Activated gamma-delta T cell treated with Interleukin-2 at 50 U/mL for 16 hours (primary cell): ENCODE measurements around the gene RAB37.

ENCODE experiments used
- DNase-seq: peaks from one replicate; pipeline ENCODE4 v3.0.0-alpha.2; 2020

The RAB37 gene

DNA sequence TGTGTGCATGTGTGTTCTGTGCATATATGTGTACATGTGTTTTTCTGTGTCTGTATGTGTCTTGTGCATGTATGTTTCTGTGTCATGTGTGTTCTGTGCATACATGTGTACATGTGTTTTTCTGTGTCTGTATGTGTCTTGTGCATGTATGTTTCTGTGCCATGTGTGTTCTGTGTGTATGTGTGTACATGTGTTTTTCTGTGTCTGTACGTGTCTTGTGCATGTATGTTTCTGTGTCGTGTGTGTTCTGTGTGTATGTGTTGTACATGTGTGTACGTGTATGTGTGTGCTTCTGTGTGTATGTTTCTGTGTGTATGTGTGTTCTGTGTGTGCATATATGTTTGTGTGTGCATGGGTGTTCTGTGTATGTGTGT is 8.4 kb upstream of the RAB37 start:
- DNase-seq: no peak

DNA sequence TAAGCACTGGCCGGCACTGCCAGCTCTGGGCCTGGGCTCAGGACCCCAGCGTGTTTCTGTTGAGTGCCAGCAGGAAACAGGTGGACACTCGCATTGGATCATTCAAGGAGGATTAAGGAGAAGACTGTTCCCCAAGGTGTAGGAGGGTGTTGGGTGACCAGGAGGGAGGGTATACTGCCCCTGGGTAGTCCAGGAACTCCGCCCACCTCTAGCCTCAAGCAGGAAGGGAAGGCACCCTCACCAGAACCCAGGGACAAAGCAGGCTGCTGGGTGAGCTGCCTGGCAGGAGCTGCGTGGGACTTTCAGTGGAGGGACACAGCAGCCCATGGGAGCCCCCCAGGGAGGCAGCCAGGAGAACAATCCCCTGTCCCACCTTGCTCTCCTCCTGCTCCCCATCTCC is 7.7 kb upstream of the RAB37 start:
- no peak for DNase-seq

DNA sequence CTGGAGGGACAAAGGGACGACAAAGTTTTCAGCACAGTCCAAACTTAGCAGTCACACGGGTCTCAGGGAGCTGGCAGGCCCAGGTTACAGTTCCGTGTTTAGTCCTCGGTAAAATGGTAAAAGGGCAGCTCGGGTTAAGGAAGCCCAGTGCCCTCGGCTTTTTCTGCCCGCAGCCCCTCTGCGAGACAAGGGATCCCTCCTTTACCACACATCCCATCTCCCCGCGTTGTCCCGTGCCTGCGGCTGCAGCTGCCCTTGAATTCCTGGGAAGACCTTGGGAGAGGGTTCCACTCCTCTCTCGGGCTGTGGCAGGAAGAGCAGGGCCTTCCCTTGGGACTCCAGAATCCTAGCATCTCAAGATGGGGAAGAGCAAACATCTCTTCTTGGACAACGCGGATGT is 7.2 kb upstream of the RAB37 start:
- no peak for DNase-seq

DNA sequence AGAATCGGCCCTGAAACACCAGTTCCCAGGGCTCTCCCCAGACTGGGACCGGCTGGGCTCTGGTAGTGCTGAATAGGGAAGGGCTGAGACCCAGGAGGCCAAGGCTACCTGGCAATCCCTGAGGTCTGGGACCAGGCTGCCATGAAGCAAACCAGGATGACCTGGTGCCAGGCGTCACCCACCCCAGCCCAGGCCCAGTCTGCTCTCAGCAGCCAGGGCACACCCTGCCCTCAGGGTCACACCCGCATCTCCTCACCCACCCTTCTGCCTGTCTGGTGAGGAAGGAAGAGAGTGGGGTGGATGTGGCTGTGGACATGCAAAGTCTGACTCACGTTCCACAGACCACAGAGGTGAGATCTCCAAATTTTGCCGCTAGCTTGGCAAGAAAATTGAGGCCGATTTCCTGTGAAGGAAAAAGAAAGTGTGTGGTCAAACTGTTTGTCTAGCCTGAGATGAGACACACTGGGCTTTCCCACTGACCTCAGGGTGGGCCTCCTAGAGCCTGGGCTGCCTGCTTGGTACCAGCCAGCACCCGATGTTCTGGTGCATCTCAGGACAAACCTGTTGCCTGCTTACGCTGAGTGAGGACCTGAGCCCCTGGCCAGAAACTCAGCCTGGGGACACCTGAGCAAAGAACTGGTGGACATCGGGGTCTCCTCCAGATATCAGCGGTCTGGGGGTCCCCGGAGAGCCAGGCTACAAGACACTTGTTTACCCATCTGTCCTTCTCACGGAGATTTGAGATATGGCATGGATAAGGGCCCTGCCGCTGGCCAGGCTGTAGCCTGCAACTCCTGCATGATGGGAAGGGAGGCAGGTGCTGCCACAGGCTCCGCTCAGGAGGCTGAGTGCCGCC is 6.3 kb upstream of the RAB37 start:
- DNase-seq: peak; percentile 79

DNA sequence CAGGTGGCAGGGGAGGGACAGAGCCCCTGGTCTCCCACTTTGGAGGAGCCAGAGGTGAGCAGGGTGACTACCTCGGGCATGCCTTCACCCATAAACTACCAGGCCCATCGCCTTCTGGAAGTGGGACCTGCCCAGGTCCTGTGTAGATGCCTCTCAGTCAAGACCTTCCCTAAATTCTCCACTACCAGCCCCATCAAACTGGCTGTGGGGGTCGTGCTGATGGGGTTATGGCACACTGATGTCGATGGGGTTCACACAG is 5.8 kb upstream of the RAB37 start:
- no peak for DNase-seq

DNA sequence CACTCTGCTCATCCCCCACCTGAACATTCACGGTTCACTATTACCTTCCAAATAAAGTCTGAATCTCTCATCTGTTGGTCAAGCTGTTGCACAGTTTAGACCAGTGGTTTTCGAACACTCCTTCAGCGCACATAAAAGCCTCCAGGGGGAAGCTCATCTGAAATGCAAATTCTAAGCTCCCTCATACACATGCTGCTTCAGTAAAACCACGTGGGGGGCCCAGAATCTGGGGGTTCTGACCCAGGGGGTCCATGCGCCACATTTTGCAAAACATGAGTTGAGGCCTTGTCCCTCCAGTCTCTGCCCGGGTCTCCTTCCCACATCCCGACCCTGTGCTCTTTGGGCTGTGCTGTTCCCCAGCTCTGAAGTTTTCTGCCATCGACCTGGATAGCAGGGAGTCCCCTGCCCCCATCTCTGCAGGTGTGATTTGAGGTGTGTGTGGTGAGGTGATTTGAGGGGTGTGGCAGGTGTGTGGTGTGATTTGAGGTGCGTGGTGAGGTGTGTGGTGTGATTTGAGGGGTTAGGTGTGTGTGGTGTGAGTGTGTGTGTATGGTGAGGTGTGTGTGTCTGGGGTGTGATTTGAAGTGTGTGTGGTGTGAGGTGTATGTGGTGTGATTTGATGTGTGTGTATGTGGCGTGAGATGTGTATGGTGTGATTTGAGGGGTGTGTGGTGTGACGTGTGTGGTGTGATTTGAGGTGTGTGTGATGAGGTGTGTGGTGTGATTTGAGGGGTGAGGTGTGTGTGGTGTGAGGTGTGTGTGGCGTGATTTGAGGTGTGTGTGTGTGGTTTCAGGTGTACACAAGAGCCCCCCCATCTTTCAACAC is 4.8 kb upstream of the RAB37 start:
- no peak for DNase-seq

DNA sequence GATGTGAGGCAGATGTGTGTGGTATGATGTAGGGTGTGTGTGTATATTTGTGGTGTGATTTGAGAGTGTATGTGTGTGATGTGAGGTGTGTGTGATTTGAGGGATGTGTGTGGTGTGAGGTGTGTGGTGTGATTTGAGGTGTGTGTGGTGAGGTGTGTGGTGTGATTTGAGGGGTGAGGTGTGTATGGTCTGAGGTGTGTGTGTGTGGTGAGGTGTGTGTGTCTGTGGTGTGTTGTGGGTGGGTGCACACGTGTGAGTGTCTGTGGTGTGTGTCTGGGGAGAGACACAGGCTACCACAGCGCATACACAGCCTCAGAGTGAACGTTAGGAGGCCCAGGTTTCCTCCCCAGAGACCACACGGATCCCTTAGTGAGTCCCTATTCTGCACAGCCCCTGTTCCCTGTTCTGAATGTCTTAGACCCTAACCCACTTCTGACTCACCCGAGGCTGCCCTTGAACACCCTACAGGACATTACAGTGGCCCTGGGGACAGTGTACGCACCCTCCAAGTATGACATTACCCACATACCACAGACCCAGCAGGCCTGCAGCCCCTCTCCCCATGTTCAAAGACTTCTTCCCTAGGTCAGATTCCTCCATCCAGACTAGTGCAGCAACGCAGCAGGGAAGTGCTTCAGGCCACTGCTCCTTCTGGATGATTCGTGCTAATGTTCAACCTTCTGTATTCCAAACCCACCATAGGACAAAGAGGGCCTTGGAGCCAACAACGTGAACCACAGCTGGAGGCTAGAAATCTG is 3.5 kb upstream of the RAB37 start:
- DNase-seq: no peak

DNA sequence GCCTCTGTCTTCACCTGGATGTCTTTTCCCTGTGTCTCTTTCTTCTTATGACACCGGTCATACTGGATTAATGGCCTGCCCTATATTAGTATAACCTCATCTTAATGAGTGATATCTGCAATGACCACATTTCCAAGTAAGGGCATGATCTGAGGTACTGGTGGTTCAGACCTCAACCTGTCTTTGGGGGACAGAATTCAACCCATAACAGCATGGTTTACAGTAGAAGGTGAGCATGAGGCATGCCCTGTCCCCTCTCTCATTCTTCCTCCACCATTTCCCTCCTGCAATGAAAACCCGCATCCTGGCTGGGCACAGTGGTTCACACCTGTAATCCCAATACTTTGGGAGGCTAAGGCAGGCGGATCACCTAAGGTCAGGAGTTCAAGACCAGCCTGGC is 2.8 kb upstream of the RAB37 start:
- DNase-seq: no peak

DNA sequence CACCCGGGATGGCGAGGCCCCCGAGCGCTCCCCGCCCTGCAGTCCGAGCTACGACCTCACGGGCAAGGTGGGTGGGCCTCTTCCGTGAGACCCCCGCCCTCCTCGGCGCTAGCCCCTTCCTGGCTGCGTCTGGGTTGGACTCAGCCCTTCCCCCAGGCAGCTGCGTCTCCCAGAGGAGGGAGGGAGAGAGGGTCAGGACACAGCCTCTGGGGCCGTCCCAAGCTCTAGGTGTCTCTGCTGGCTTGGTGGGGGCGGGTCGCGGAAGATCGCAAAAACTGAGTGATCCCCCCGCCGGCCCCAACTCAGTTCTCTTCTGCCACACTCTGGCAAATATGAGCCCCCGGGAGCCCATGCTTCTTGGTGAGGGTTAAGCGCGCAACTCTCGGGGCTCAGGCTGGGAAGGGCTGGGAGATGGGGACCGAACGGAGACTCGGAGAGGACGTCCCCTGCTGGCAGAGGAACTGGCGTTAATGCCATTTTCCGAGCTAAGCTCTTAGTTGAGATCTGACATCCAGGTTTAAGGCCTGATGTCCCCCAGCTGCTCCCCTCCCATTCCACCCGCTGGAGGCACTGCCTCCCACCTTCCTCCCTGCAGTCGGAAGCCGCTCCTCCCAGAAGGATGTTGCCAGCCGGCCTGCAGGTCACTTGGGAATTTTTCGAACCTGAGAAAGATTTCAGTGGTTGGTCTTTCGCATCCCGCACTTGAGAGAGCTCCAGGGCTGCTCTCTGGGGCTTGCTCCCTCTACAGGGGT is 419 bp downstream of the RAB37 start:
- peak; percentile 53 for DNase-seq

DNA sequence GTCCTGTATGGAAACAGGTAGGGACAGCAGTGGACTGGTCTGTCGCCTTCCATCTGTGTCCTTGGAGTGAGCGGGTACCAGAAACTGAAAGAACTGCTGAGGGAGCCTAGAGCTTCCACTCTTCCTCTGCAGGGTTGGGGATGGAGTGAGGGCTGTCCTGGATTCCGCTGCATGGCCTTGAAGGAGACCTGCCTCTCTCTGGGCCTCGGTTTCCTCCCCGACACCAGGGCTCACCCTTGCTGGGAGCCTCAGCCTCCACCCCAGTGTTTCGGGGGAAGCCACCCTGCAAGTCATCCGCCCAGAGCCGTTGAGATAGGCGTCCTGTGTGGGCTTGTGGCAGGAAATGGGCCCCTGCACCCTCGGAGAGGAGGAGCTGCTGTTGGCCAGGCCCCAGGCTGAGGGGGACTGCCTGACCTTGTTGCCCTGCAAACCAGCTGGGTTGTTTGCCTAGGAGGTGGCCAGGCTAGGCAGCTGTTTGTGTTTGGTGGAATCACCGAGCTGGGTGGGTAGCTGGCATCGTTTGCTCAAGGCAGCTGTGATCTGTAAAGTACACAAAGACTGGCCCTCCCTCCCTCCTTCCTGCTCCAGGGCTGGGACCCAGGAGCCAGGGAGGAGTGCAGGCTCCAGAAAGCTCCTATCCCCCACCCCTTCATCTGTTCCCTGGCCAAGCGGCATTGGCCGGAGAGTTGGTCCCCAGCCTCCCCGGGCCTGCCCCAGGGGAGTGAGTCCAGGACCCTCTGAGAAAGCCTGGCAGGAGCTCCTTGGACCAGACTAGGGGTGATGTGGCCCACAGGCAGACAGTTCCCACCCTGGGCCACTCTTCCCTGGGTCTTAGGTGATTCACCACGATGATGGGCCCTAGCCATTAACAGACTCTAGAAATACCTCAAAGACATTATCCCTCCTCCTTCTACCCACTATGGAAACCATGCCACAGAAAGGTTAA is 1.3 kb downstream of the RAB37 start:
- DNase-seq: peak; percentile 92

DNA sequence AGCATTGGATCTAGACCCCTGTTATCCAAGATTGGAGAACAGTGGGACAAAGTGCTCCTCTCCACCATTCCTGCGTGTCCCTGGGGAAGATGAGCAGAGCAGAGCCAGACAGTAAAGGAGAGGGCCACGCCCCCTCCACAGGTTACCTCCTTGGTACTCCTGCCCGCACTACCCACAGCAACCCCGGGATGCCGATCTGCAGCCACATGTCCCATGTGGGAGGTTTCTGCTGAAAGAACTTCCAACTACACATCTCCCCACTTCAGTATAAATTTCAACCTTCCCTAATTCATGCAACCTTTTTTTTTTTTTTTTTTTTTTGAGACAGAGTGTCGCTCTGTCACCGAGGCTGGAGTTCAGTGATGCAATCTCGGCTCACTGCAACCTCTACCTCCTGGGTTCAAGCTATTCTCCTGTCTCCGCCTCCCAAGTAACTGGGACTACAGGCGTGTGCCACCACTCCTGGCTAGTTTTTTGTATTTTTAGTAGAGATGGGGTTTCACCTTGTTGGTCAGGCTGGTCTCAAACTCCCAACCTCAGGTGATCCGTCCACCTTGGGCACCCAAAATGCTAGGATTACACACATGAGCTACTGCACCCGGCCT is 2.3 kb downstream of the RAB37 start:
- no peak for DNase-seq

DNA sequence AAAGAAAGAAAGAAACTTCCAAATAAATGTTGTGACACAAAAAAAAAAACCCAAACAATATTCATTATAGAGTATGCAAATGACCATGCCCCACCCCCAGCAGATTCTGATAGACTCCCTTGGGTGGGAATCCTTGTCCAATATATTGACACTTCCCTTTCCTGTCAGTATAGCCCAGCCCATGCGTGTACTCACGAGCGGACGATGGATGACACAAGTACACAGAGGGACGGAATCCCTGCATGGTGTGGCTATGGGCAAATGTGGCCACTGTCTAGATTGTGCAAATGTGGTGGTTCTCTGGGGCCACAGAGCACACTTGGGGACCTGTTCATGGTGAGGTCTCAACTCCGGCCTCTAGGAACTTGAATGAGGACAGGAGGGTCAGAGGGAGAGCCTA is 3.1 kb downstream of the RAB37 start:
- DNase-seq: no peak

DNA sequence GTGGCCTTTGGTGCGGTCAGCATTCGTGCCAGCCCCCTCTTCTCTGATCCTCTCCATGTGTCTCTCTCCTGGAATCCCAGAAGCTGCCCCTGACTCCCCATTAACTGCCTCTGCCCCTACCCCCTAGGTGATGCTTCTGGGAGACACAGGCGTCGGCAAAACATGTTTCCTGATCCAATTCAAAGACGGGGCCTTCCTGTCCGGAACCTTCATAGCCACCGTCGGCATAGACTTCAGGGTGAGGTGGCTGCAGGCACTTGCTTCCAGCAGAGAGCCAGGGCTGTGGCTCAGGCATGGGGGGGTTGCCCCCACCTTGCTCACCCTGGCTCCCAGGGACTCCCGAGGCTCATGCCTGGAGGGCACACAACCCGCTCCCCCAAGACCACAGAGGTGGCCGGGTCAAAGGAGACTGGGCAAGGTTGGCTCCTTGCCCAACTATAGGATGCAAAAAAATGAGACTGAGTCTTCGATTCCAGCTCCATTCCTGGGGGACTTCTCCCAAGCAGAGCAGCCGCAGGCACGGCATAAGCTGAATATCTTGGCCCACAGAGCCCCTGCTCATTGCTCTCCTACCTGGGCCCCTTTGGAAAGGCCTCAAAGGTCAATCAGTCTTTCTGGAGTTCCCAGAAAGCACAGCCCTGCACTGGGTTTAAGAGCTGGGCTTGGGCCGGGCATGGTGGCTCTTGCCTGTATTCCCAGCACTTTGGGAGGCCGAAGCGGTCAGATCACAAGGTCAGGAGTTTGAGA is 3.8 kb downstream of the RAB37 start:
- no peak for DNase-seq

DNA sequence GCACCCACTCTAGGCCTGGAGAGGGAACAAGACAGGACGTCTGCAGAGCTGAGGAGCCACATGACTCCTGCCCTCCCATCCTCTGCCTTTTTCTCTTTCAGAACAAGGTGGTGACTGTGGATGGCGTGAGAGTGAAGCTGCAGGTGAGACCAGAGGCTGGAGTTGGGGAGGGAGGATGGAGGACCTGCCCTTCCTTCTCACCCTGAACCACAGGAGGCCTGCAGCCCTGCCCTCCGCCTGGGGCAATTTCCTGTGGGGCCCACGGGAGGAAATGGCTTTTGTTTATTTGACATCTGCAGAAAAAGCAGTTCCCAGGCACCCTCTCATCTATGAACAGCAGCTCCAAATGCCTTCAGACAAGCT is 5.1 kb downstream of the RAB37 start:
- peak; percentile 79 for DNase-seq

DNA sequence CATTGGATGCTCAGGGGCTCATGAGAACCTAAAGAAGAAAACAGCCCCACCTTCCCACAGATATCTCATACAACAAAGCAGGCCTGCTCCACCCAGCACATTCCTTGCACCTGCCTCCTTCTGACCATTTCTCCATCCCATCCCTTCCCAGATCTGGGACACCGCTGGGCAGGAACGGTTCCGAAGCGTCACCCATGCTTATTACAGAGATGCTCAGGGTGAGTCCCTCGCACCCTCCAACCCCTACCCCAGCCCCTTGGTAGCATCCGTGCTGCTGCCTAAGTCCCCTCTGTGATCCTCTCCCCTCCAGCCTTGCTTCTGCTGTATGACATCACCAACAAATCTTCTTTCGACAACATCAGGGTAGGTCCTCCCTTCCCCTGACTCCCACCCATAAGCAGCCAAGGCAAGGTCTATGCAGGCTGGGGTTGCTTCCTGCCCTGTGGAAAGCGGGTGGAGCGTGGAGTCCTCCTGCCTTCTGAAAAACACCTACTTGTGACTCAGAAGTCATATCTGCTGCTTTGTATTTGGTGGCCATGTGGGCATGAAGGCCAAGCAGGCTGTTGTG is 6.0 kb downstream of the RAB37 start:
- DNase-seq: no peak

DNA sequence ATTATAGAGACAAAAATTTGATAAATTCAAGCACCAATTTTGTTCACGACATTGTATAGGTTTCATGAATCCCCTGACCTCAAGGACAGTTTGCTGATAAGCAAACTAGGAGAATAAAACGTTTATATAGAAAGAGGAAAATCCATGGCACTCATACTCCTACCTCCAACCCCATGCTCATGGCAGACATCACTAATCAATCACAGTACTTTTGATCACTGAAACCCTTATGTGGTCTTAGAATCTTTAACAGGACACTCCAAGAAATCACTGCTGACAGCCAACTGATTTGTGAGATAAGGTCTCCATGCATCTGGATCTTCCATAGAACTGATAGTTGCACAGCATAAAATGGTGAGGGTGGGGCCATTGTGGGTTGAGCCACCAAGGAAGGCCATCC is 6.7 kb downstream of the RAB37 start:
- no peak for DNase-seq

DNA sequence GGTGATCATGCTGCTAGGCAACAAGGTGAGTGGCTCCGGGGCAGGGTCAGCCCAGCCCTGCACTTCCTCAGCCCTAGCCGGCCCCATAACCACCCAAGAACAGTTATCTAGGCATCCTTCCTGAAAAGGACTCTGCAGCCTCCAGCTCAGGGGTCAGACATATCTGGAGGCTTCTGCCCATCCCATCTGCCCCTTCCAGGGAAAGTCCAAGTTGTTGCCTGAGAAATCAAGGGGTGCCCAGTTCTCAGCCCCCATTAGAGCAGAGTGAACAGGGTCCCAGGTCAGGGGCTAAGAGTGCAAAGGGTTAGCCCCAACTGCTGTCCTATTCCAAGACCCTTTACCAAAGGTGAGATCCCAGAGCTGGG is 7.3 kb downstream of the RAB37 start:
- DNase-seq: no peak

DNA sequence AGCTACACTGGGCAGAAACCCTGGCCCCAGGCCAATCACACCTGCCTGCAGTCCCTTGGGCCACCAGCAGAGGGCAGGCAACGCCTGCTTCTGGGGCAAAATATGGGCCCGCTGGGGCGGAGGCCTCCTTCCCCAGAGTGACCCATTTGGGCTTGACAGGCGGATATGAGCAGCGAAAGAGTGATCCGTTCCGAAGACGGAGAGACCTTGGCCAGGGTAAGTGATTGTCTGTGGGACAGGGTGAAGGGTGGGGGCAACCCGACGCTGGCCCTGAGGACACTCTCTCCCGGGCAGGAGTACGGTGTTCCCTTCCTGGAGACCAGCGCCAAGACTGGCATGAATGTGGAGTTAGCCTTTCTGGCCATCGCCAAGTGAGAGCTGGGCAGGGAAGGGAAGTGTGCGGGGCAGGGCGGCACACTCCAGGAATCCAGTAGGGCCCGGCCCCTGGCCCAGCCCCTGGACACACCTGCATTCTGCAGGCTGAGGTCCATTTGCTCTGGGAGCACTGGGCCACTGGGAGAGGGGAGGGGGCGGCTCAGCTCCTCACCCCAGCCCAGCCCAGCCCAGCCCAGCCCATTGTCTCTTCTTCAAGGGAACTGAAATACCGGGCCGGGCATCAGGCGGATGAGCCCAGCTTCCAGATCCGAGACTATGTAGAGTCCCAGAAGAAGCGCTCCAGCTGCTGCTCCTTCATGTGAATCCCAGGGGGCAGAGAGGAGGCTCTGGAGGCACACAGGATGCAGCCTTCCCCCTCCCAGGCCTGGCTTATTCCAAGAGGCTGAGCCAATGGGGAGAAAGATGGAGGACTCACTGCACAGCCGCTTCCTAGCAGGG is 7.9 kb downstream of the RAB37 start:
- DNase-seq: peak; percentile 84

DNA sequence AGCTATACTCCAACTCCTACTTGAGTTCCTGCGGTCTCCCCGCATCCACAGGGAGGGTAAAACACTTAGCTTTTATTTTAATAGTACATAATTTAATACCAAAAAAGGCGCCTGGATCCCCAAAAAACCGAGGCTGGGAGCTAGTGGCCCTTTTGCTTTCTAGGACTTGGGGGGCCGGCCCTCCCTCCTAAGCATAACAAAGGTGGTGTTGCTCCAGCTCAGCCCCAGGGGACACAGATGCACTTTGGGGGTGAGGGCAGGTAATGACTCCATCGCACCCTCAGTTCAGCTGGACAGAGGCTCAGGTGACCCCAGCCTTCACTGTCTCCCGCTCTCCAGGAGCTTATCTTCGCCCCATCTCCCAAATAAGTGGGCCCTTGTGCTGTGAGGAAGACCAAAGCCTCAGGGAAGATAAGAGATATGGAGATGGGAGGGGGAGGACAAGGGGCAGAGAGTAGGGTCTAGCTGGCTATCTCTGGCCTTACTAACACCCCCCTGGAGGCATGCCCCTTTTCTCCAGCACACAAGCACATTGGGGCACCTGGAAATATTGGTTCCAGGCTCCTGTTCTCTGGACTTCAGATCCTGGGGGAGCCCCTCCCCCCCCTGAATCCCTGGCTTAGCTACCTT is 8.6 kb downstream of the RAB37 start:
- DNase-seq: no peak
